HG02759 (cell line): Measurements from ENCODE around the gene LIPN.
"Not testable (repeated sequence)": the region's sequence is repeated elsewhere in the genome, so short reads cannot be mapped to it uniquely, and the experiment has no call there.

Experiments
- ATAC-seq: cut with Tn5 transposase; IDR thresholded peaks from one replicate; pipeline ENCODE4 v1.9.1; 2021; ENCODE audit warnings: mild to moderate bottlenecking, moderate library complexity; ENCODE audit not compliant: unreplicated experiment

Gene LIPN

DNA sequence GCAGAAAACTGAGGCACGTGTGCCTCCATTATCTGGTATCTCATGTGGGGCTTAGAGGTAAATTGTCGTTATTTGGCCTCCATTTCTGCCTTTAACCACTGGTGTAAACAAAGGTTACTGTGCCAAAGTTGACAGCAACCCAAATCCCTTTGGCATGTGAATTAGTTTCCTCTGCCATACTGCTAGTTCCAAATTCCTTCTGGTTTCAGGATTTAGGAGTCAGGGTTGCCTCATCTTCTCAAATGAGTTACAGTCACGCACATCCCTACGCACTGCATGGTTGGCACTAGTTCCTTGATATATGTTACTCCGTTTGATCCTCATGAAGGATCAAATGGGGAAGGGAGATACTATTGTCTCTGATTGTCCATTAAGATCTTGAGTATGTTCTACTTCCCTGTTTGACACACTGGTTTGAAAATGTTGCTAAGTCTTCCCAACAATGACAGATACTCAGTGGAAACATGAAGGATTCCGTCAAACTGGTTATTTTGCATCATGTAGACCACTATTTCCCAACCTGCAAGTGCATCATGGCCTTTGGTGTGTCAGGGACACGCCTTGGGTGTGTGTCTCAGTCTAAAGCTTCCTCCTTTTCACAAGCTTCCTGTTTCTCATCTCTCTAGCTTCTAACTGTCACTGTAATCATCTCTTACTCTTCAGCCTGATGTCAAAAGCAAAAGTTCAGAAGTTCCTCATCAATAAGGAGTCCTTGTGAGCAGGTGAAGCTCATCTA is at the start of gene LIPN:
Gene LIPN (plus strand): TSS at position 655 of the 736 bp plus-strand sequence. CDS start 1,386 bp downstream, outside the sequence.
- ATAC-seq: no peak

DNA sequence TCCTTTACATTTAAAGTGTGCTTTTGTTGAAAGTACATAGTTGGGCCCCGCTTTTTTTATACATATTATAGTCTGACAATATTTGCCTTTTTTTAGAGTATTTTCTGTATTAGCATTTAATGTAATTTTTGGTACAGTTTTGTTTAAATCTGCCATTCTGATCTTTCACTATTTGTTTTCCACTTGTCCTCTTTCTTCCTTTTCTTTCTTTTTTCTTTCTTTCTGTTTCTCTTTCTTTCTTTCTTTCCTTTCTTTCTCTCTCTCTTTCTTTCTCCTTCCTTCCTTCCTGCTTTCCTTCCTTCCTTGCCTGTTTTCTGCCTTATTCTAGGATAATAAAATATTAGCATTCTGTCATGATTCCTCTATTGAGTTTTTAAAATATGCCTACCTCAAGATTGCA is 44.3 kb upstream of the LIPN start:
- ATAC-seq: no peak

DNA sequence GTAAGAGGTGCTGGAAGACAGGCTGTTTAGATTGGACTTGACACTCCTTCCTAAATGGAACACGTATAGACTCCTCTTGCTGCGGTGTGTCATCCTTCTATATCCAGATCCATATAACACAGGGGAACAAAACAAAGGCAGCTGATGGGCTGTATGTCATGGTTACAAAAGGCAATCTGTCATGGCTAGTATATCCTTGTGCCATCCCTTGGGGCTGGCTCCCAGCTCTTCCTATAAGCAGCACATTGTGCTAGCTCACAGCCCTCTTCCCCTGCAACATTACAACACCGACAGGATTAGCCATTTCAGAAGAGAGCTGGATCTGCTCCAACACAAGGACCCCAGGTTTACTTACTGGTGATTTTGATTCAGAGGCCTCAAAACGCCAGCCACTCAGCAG is 38.4 kb upstream of the LIPN start:
- ATAC-seq: no peak

GRCh38 chr10:88725798-88726197 is 34.0 kb upstream of the LIPN start:
- ATAC-seq: no peak

GRCh38 chr10:88728107-88728763 is 31.6 kb upstream of the LIPN start:
- ATAC-seq: no peak

- no peak for ATAC-seq
Observed at GRCh38 chr10:88730864-88731263, 29.0 kb upstream of the LIPN start.

GRCh38 chr10:88731296-88731695 is 28.5 kb upstream of the LIPN start:
- ATAC-seq: no peak

DNA sequence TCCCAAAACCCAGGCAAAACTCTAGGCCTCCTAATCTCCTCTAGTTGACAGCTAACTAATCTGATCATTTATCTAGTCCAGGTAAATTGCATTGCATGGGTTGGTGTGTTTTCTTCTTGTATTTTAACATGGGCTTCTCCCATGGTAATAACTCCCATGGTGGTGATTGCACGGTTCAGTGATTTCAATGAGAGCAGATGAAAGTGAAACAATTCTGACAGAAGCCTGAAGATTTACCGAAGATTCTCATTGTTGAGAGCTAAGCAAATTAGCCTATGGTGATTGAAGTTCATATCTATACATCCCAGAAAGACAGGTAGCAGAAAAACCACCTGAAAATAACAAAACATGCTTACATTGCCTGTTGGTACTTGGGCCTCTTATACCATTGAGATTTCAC is 26.6 kb upstream of the LIPN start:
- ATAC-seq: no peak

- ATAC-seq: no peak
Observed at GRCh38 chr10:88735661-88736060, 24.2 kb upstream of the LIPN start.

DNA sequence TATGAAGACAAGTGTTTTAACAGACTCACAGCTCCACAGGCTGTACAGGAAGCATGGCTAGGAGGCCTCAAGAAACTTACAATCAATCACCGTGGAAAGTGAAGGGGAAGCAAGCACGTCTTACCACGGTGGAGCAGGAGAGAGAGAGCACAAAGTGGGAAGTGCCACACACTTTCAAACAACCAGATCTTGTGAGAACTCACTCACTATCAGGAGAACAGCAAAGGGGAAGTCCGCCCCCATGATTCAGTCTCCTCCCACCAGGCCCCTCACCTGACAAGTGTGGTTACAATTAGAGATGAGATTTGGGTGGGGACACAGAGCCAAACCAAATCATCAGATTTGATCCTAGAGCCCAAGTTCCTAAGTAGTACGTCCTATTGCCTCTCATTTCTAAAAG is 17.9 kb upstream of the LIPN start:
- not testable (repeated sequence) for ATAC-seq

- ATAC-seq: no peak
Observed at GRCh38 chr10:88742448-88742847, 17.4 kb upstream of the LIPN start.

GRCh38 chr10:88744002-88744401 is 15.8 kb upstream of the LIPN start:
- no peak for ATAC-seq

- no peak for ATAC-seq
Observed at GRCh38 chr10:88745633-88746032, 14.2 kb upstream of the LIPN start.

DNA sequence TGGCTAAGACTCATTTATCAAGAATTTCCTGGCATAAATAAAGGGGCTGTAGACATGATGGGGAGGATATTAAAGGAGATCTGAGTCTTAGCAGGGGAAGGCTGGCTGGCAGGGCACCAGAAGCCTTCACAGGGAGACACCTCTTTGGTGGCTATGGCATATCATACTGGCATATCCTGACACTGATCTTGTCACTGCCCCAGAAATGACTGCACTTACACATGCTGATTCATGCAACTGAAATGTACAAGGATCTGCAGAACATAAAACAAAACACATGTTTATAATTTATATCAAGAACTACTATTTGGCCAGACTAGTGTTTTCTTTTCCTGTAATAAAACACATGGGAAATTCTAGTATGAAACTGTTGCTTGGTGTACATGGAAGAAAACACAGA is 5.5 kb upstream of the LIPN start:
- no peak for ATAC-seq

DNA sequence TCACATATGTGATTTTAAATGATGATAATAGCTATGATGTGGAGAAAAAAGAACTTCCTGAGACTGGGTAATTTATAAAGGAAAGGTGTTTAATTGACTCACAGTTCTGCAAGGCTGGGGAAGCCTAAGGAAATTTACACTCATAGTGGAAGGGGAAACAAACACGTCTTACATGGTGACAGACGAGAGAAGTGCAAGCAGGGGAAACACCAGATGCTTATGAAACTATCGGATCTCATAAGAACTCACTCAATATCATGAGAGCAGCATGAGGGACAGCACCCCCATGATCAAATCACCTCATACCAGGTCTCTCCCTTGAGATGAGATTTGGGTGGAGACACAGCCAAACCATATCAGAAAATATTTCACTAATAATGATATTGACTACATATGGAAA is 4.1 kb upstream of the LIPN start:
- peak; percentile 40 for ATAC-seq

DNA sequence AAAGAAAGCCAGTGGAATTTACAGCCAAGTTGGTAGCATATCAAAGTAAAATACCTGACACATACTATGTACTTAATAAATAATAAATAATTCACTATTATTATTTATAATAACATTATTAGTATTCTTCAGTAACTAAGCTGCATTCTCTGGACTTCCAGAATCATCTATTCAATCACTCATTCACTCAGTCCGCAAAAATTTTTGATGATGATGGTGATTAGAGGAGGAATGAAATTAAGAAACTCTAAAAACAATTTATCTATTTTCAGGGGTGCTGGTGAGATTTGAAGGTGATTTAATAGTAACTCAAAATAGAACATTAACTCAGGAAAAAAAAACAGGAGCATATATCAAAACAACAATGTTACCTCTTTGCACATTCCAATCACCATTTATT is 3.2 kb upstream of the LIPN start:
- ATAC-seq: no peak

- no peak for ATAC-seq
Observed at GRCh38 chr10:88762906-88763305, 3.1 kb downstream of the LIPN start.

GRCh38 chr10:88763441-88763840 is 3.6 kb downstream of the LIPN start:
- ATAC-seq: no peak

DNA sequence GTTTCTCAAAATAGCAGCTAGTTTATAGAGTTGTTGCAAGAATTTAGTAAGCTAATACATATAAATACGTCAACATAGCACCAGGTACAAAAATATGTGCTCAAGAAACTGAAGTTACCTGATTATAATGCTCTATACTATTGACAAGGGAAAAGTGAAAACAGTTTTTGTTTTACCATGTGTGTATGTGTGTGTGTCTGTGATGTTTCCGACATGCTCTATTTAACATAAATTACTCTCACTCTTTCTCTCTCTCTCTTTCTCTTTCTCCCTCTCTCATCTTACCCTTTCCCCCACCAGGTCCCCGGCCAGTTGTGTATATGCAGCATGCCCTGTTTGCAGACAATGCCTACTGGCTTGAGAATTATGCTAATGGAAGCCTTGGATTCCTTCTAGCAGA is 4.3 kb downstream of the LIPN start:
- no peak for ATAC-seq

DNA sequence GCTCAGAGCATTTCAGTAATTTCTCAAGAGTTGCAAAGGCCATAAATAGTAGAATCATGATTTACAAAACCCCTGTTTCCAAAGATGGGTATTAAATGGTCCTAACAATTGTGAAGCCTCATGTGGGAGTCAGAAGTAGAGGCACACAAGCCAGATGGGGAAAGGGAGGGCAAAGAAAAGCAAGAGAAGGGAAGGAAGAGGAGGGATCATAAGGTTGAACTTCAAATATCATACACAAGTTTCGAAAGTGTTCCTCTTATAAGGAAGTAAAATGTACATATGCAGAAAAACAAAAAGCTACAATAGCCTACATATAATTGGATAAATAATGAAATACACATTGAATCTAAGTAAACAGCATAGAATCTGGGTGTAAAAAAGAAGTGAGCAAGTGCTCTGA is 6.0 kb downstream of the LIPN start:
- ATAC-seq: no peak

GRCh38 chr10:88769384-88769783 is 9.6 kb downstream of the LIPN start:
- no peak for ATAC-seq

DNA sequence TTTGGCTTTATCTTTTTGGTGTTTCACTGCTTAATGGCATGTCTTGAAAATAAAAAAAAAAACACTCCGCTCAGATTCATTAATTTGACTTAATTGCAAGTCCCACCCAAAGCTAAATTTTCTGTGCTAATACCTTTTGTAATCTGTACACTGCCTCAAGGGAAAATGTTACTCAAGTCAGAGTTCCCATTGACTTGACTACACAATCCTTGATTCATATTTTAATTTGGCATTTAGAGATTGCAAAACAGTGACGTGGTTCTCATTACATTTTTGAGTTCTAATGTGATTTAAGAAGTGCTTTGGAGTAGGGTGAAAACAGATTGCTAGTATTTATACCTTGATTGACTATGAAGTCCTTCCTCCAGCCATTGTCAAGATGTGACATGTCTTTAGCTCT is 21.4 kb downstream of the LIPN start:
- ATAC-seq: no peak

DNA sequence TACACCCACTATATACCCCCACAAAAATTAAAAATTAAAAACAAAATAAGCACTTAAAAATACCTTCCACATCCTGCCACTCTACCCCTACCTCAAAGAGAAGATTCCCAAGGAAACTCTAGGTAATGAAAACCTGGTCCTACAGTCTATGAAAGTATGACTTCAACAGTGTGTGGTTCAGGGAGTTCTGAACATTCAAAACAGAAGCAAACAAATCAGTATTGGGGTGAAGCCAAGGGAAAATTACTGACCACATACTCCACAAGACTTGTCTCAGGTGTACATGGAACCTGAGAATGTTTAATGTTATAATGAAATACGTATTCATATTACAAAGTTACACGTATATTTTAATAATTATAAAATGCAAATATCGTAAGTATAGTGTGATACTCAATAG is 22.4 kb downstream of the LIPN start:
- no peak for ATAC-seq
